Neural progenitor cell (in vitro differentiated cells): ENCODE results near the gene KMT2E.

ENCODE experiments used
- EZH2 ChIP-seq: fragments of 200-600 bp; sonication (generic); IDR thresholded peaks from 2 replicates; pipeline ENCODE4 v1.6.1; 2017; ENCODE audit warnings: antibody characterized with exemption, mild to moderate bottlenecking, moderate library complexity
- EZH2phosphoT487 ChIP-seq: fragments of 200-600 bp; sonication (generic); IDR thresholded peaks from 2 replicates; pipeline ENCODE4 v1.6.1; 2017; ENCODE audit warnings: antibody characterized with exemption
- TF ChIP-seq, protein P1 (sequence below): fragments of 200-600 bp; sonication (generic); IDR thresholded peaks from 2 replicates; pipeline ENCODE4 v1.5.1; 2017; ENCODE audit warnings: antibody characterized with exemption, mild to moderate bottlenecking

DNA sequence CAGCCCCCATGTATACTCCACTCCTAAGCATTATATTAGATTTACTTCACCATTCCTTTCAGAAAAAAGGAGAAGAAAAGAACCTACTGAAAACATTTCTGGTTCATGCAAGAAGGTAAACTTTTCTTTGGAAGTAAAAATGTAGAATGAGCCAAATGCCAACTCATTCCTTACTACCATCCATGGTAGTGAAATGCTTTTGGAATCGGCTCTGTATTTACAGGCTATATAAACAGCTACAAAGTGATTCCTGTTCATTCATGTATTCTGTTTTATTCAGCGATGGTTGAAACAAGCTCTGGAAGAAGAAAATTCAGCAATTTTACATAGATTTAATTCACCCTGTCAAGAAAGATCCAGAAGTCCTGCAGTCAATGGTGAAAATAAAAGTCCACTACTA lies 91.6 kb downstream of the KMT2E start:
- TF ChIP-seq, protein P1, sequence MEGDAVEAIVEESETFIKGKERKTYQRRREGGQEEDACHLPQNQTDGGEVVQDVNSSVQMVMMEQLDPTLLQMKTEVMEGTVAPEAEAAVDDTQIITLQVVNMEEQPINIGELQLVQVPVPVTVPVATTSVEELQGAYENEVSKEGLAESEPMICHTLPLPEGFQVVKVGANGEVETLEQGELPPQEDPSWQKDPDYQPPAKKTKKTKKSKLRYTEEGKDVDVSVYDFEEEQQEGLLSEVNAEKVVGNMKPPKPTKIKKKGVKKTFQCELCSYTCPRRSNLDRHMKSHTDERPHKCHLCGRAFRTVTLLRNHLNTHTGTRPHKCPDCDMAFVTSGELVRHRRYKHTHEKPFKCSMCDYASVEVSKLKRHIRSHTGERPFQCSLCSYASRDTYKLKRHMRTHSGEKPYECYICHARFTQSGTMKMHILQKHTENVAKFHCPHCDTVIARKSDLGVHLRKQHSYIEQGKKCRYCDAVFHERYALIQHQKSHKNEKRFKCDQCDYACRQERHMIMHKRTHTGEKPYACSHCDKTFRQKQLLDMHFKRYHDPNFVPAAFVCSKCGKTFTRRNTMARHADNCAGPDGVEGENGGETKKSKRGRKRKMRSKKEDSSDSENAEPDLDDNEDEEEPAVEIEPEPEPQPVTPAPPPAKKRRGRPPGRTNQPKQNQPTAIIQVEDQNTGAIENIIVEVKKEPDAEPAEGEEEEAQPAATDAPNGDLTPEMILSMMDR: no peak
- no peak for TF ChIP-seq EZH2
- TF ChIP-seq EZH2phosphoT487: no peak
